Natural killer cell (primary cell): ENCODE results near the gene MCOLN2. TPM values are rescaled to one million over a fixed set of nuclear protein-coding genes. Genes with fewer than 3 reads are reported as not detected.
A peak's percentile ranks its signal among the peaks of the same experiment; 100 is the strongest.

Experiments used
- ATAC-seq, 3 donors: fragments of 150-1000 bp in 2 of 3; fragments of 200-7000 bp in 1 of 3; cut with Tn5 transposase; 1 replicate in 1 of 3; 2 replicates in 2 of 3; pipeline ENCODE4 v1.10.0; 2021; ENCODE audit warnings: mild to moderate bottlenecking in 2 of 3, moderate library complexity in 2 of 3
- DNase-seq, 2 donors: peaks; one replicate each; pipeline versions ENCODE4 v3.0.0 to v3.0.0-alpha.2; 2013 to 2021; ENCODE audit warnings: mixed read lengths in 1 of 2
- H3K27ac ChIP-seq: one replicate; pipeline ENCODE4 v1.5.1; 2013; ENCODE audit warnings: mild to moderate bottlenecking, low read length
- H3K27me3 ChIP-seq: one replicate; pipeline ENCODE4 v1.6.1; 2013; ENCODE audit warnings: low read length; ENCODE audit not compliant: control insufficient read depth, insufficient read depth
- H3K36me3 ChIP-seq: one replicate; pipeline ENCODE4 v1.6.1; 2013; ENCODE audit warnings: low read length; ENCODE audit not compliant: control insufficient read depth, insufficient read depth
- H3K4me1 ChIP-seq: one replicate; pipeline ENCODE4 v1.6.1; 2013; ENCODE audit warnings: low read length; ENCODE audit not compliant: control insufficient read depth, insufficient read depth
- H3K4me3 ChIP-seq: one replicate; pipeline ENCODE4 v1.5.1; 2013; ENCODE audit warnings: low read length
- H3K9me3 ChIP-seq: one replicate; pipeline ENCODE4 v1.6.1; 2013; ENCODE audit warnings: low read length; ENCODE audit not compliant: control insufficient read depth, insufficient read depth
- H3K27ac Mint-ChIP-seq, 2 donors: one replicate each; pipeline ENCODE4 v1.8.0; 2022; ENCODE audit warnings: mild to moderate bottlenecking in 2 of 2, mixed read lengths in 2 of 2, moderate library complexity in 1 of 2
- H3K27me3 Mint-ChIP-seq, 2 donors: one replicate each; pipeline ENCODE4 v1.8.0; 2022; ENCODE audit warnings: low read depth in 2 of 2, mixed read lengths in 2 of 2
- H3K36me3 Mint-ChIP-seq: one replicate; pipeline ENCODE4 v1.8.0; 2022; ENCODE audit warnings: mixed read lengths
- H3K4me1 Mint-ChIP-seq, 2 donors: one replicate each; pipeline ENCODE4 v1.8.0; 2022; ENCODE audit warnings: mixed read lengths in 2 of 2
- H3K4me3 Mint-ChIP-seq: one replicate; pipeline ENCODE4 v1.8.0; 2022; ENCODE audit warnings: mild to moderate bottlenecking, moderate library complexity, mixed read lengths
- H3K9me3 Mint-ChIP-seq, 2 donors: one replicate each; pipeline ENCODE4 v1.8.0; 2022; ENCODE audit warnings: mixed read lengths in 2 of 2
- CTCF ChIP-seq: fragments of 200-600 bp; IDR thresholded peaks from one replicate; pipeline ENCODE4 v1.8.0; 2022; ENCODE audit warnings: antibody characterized with exemption
- WGBS: methylation state at CpG from one replicate; pipeline ENCODE4 v1.1.7; 2013; ENCODE audit warnings: missing lambda C conversion rate; ENCODE audit not compliant: insufficient coverage; 5-methylcytosine and 5-hydroxymethylcytosine counted together
- intact Hi-C: fragments of 100-400 bp; cut with micrococcal nuclease; formaldehyde crosslinking; loops from one replicate; pipeline ENCODE4 v1.14.2; 2022
- total RNA-seq, 4 donors: library from RNA; stranded (reverse); fragments of 120-200 nt in 1 of 4; gene quantifications; one replicate each; pipeline versions ENCODE4 v1.2.3 to v1.2.4, GENCODE V29; 2013 to 2022

The MCOLN2 gene
- total RNA-seq, 3 donors from 2014 or later (not counting 1 experiment from before 2014, with no cell fraction given), result 0.84 to 23.9 (median 3.8) TPM

GRCh38 chr1:84899969-84900368 lies 96.9 kb downstream of the MCOLN2 start:
- Mint-ChIP-seq H3K36me3 (peaks cover 7% of the 10 kb centered on the region), H3K27ac (no peak overlapping the region), H3K9me3 (peaks cover 3 to 4% of the 10 kb centered on the region in 2 donors), H3K4me3 (no peak overlapping the region), H3K27me3 (peaks cover 12 to 44% of the 10 kb centered on the region in 2 donors), H3K4me1 (no peaks in the 10 kb centered on the region)
- ATAC-seq (no peak), DNase-seq (no peak)
- intact Hi-C loops, result no loop called here
- TF ChIP-seq CTCF, result no peak
- no CpG with 5 or more reads among the region's 1 CpG for whole genome bisulfite sequencing
- no peak overlapping the region for H3K27ac ChIP-seq
- H3K4me3 ChIP-seq, result no peak overlapping the region
- H3K4me1 ChIP-seq, result no peaks in the 10 kb centered on the region
- H3K27me3 ChIP-seq, result peaks cover 2% of the 10 kb centered on the region
- H3K9me3 ChIP-seq, result peaks cover 5% of the 10 kb centered on the region
- H3K36me3 ChIP-seq, result no peaks in the 10 kb centered on the region

GRCh38 chr1:84896279-84896678 lies 100.6 kb downstream of the MCOLN2 start:
- no peak overlapping the region for H3K27ac ChIP-seq
- no peaks in the 10 kb centered on the region for H3K36me3 ChIP-seq
- no peaks in the 10 kb centered on the region for H3K9me3 ChIP-seq
- no peaks in the 10 kb centered on the region for H3K4me1 Mint-ChIP-seq
- no peaks in the 10 kb centered on the region for H3K9me3 Mint-ChIP-seq
- peaks cover 12% of the 10 kb centered on the region for H3K4me1 ChIP-seq
- WGBS, result 78% methylated on average over 1 of the region's 2 CpGs
- peaks cover 23% of the 10 kb centered on the region for H3K27me3 ChIP-seq
- H3K36me3 Mint-ChIP-seq, result no peaks in the 10 kb centered on the region
- no peak overlapping the region for H3K4me3 Mint-ChIP-seq
- H3K27ac Mint-ChIP-seq, result no peak overlapping the region
- no peak for ATAC-seq
- no peak for DNase-seq
- intact Hi-C loops, result no loop called here
- H3K27me3 Mint-ChIP-seq, result peaks cover 29 to 58% of the 10 kb centered on the region in 2 donors
- no peak overlapping the region for H3K4me3 ChIP-seq
- TF ChIP-seq CTCF, result no peak

- Mint-ChIP-seq H3K9me3 (no peaks in the 10 kb centered on the region), H3K27ac (no peak within 1 kb of the TSS), H3K4me1 (peaks cover 0 to 4% of the 10 kb centered on the region in 2 donors), H3K27me3 (peaks cover 35 to 61% of the 10 kb centered on the region in 2 donors), H3K36me3 (no peaks in the 10 kb centered on the region), H3K4me3 (peak within 1 kb of the TSS; percentile 8)
- WGBS, result 2% methylated on average over 92 of the region's 93 CpGs
- ATAC-seq (no peak), DNase-seq (peak in 1 of 2 donors; percentile 32)
- Histone ChIP-seq H3K4me1 (peaks cover 12% of the 10 kb centered on the region), H3K27me3 (peaks cover 20% of the 10 kb centered on the region), H3K36me3 (no peaks in the 10 kb centered on the region), H3K4me3 (peak within 1 kb of the TSS; percentile 7), H3K27ac (no peak within 1 kb of the TSS), H3K9me3 (no peaks in the 10 kb centered on the region)
- no peak for TF ChIP-seq CTCF
- intact Hi-C loops, result no loop called here
Measured at GRCh38 chr1:84892705-84893618, 104.0 kb downstream of the MCOLN2 start, which contains the start of gene LPAR3. Gene LPAR3 (minus strand): TSS chr1:84893206. CDS start chr1:84866120, 27,086 bp downstream.
